ENCODE data around the gene MAP3K15.

The MAP3K15 gene

GRCh38 chrX:19372170-19372546 lies 143.2 kb downstream of the MAP3K15 start:
- Histone ChIP-seq H3K36me3 (ENCODE audit: control insufficient read depth, insufficient read depth, low read length) (no peaks in the 10 kb centered on the region), H3K27me3 (replicated peaks; ENCODE audit: control insufficient read depth, insufficient read depth, low read length) (no peaks in the 10 kb centered on the region; the same call in 1 of the 2 replicates), H3K4me3 (replicated peaks; ENCODE audit: low read depth, low read length) (peak overlapping the region; percentile 18)
- TF ChIP-seq CTCF (IDR thresholded peaks at IDR 0.05; ENCODE audit: insufficient read depth, low read length, poor library complexity, severe bottlenecking), result peak; percentile 74
- peak; percentile 36 for DNase-seq (ENCODE audit: extremely low read depth, insufficient read length)

DNA sequence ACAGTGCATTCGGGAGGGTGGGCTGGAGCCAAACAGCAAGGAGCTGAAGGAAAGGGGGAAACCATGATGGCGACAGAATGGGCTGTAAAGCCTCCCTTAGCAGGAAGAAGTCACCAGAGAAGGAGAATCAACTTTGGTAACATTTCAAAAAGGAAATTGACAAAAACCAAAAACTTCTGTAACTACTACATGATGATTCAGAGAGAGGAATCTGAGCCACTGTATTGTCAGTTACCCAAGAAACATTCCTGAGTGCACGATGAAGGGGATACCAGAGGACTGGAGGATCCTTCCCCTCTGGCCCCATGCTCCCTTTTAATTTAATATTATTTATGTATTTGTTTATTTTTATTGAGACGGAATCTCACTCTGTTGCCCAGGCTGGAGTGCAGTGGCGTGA lies 145.2 kb downstream of the MAP3K15 start:
- DNase-seq (ENCODE audit: extremely low read depth, insufficient read length), result no peak
- Histone ChIP-seq H3K4me3 (replicated peaks; ENCODE audit: low read depth, low read length) (no peak overlapping the region), H3K36me3 (ENCODE audit: control insufficient read depth, insufficient read depth, low read length) (no peaks in the 10 kb centered on the region), H3K27me3 (replicated peaks; ENCODE audit: control insufficient read depth, insufficient read depth, low read length) (no peaks in the 10 kb centered on the region; the same call in 1 of the 2 replicates)
- TF ChIP-seq CTCF (IDR thresholded peaks at IDR 0.05; ENCODE audit: insufficient read depth, low read length, poor library complexity, severe bottlenecking), result no peak

DNA sequence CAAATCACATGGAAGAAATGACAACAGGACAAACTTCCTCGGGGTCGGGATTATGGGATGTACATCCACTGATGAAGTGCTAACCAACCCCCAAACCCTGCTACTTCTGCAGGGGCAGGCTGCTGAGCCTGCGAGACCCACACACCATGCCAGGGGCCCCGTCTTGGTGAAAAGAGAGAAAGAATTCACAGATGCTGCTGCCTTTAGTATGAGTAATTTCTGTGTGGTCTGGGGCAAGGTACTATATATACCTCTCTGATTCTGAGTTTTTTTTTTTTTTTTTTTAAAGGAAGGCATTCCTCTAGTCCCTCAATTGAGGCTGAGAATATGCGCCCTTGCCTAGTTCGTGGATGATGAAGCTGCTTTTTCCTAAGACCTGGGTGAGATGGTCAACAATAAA lies 146.7 kb downstream of the MAP3K15 start:
- Histone ChIP-seq H3K4me3 (replicated peaks; ENCODE audit: low read depth, low read length) (no peak overlapping the region), H3K36me3 (ENCODE audit: control insufficient read depth, insufficient read depth, low read length) (no peaks in the 10 kb centered on the region; the same call in 1 of the 2 replicates), H3K27me3 (replicated peaks; ENCODE audit: control insufficient read depth, insufficient read depth, low read length) (no peaks in the 10 kb centered on the region)
- DNase-seq (ENCODE audit: extremely low read depth, insufficient read length), result no peak
- TF ChIP-seq CTCF (IDR thresholded peaks at IDR 0.05; ENCODE audit: insufficient read depth, low read length, poor library complexity, severe bottlenecking), result no peak

DNA sequence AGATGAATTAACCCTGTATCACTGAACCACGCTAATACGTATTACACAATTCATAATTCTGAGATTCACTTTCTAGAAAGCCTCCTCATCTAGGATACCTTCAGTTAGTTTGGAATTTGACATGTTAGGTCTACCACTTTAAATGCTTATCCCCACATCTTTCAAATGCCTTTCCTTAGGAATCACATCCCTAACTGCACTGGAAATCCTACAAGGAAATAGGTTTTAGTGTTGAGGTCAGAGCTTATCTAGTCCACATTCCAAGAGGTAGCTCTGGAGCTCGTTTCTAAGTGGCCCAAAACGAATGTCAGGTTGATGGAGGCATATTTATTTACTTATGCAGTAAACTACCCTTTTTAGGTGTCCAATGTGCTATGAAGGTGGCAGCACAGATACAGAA lies 153.6 kb downstream of the MAP3K15 start:
- TF ChIP-seq CTCF (IDR thresholded peaks at IDR 0.05; ENCODE audit: insufficient read depth, low read length, poor library complexity, severe bottlenecking), result no peak
- DNase-seq (ENCODE audit: extremely low read depth, insufficient read length), result no peak
- no peak overlapping the region for H3K4me3 ChIP-seq (replicated peaks; ENCODE audit: low read depth, low read length)
- peaks cover 2% of the 10 kb centered on the region for H3K36me3 ChIP-seq (ENCODE audit: control insufficient read depth, insufficient read depth, low read length)
- no peaks in the 10 kb centered on the region for H3K27me3 ChIP-seq (replicated peaks; ENCODE audit: control insufficient read depth, insufficient read depth, low read length)

DNA sequence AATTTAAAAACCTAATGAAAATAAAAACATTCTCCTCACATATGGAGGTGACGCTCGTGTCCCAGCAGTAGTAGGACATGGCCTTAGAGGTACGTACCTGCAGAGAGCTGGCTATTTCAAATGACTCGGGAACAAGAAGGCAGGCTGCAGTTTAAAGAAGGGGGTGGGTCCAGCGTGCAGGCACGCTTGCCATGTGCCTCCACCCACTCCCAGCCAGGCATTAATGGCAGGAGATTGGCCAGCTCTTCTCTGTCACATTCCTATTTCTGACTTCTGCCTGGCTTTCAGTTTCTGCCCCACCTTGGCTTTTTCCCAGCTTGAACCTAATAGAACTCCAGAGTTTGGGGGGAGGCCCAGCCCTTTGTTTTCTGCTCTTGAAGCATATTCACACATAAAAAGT lies 154.4 kb downstream of the MAP3K15 start:
- TF ChIP-seq CTCF (IDR thresholded peaks at IDR 0.05; ENCODE audit: insufficient read depth, low read length, poor library complexity, severe bottlenecking), result no peak
- DNase-seq (ENCODE audit: extremely low read depth, insufficient read length), result no peak
- Histone ChIP-seq H3K27me3 (replicated peaks; ENCODE audit: control insufficient read depth, insufficient read depth, low read length) (no peaks in the 10 kb centered on the region), H3K4me3 (replicated peaks; ENCODE audit: low read depth, low read length) (no peak overlapping the region), H3K36me3 (ENCODE audit: control insufficient read depth, insufficient read depth, low read length) (peaks cover 2% of the 10 kb centered on the region)

DNA sequence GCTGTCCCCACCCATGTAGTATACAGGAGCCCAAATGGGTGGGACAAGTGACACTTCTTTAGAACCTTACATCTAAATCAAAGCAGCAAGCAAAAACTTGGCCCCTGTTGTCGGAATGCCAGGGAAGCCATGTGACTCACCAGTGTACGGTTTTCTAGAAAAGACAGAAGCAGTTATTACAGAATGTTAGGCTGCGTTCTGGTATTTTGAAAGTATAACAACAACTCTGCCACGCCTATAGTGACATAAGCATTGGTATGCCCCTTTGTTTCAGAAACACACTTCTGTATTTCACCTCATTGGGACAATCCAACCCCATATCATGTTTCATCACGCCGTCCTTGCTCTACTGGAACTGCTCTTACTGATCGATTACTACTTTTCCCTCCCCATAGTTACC lies 156.8 kb downstream of the MAP3K15 start:
- H3K4me3 ChIP-seq (replicated peaks; ENCODE audit: low read depth, low read length), result no peak overlapping the region
- TF ChIP-seq CTCF (IDR thresholded peaks at IDR 0.05; ENCODE audit: insufficient read depth, low read length, poor library complexity, severe bottlenecking), result no peak
- DNase-seq (ENCODE audit: extremely low read depth, insufficient read length), result no peak
- no peaks in the 10 kb centered on the region for H3K27me3 ChIP-seq (replicated peaks; ENCODE audit: control insufficient read depth, insufficient read depth, low read length)
- H3K36me3 ChIP-seq (ENCODE audit: control insufficient read depth, insufficient read depth, low read length), result peaks cover 2% of the 10 kb centered on the region

Measured in GM06990 (cell line).